HEK293 (cell line): ENCODE data around the gene CENPT.
A peak's percentile ranks its signal among the peaks of the same experiment; 100 is the strongest.

Experiments
- GFI1B ChIP-seq: fragments of 450-650 bp; formaldehyde crosslinking; IDR thresholded peaks from 2 replicates; pipeline ENCODE4 v1.5.1; 2016; ENCODE audit warnings: missing biosample characterization, missing genetic modification characterization
- HOXA7 ChIP-seq: sonication (generic); formaldehyde crosslinking; IDR thresholded peaks from 2 replicates; pipeline ENCODE4 v1.8.1; 2022; ENCODE audit warnings: missing genetic modification reagents, borderline replicate concordance
- KLF7 ChIP-seq: fragments of 450-650 bp; formaldehyde crosslinking; IDR thresholded peaks from 2 replicates; pipeline ENCODE4 v1.5.1; 2016; ENCODE audit warnings: missing biosample characterization, missing genetic modification characterization, borderline replicate concordance
- MEIS1 ChIP-seq: sonication (generic); formaldehyde crosslinking; IDR thresholded peaks from 2 replicates; pipeline ENCODE4 v1.8.1; 2022; ENCODE audit warnings: missing genetic modification reagents, mild to moderate bottlenecking, borderline replicate concordance
- MYNN ChIP-seq: fragments of 450-650 bp; formaldehyde crosslinking; IDR thresholded peaks from 2 replicates; pipeline ENCODE4 v1.5.1; 2016; ENCODE audit warnings: missing biosample characterization, missing genetic modification characterization, borderline replicate concordance
- SCRT2 ChIP-seq: fragments of 450-650 bp; formaldehyde crosslinking; IDR thresholded peaks from 2 replicates; pipeline ENCODE4 v1.5.1; 2016; ENCODE audit warnings: missing biosample characterization, missing genetic modification characterization
- TRIM28 ChIP-seq: IDR thresholded peaks from 2 replicates; pipeline ENCODE4 v1.6.1; 2011; ENCODE audit warnings: low read length, control low read depth, borderline replicate concordance
- ZBTB20 ChIP-seq: fragments of 450-650 bp; formaldehyde crosslinking; IDR thresholded peaks from 2 replicates; pipeline ENCODE4 v1.5.1; 2016; ENCODE audit warnings: missing biosample characterization, missing genetic modification characterization
- ZNF114 ChIP-seq: fragments of 450-650 bp; formaldehyde crosslinking; IDR thresholded peaks from 2 replicates; pipeline ENCODE4 v1.5.0; 2017; ENCODE audit warnings: missing biosample characterization, missing genetic modification characterization
- ZNF155 ChIP-seq: fragments of 450-650 bp; formaldehyde crosslinking; IDR thresholded peaks from 2 replicates; pipeline ENCODE4 v1.5.1; 2016; ENCODE audit warnings: missing biosample characterization, missing genetic modification characterization
- ZNF169 ChIP-seq: fragments of 450-650 bp; formaldehyde crosslinking; IDR thresholded peaks from 2 replicates; pipeline ENCODE4 v1.5.1; 2016; ENCODE audit warnings: missing biosample characterization, missing genetic modification characterization
- ZNF175 ChIP-seq: fragments of 450-650 bp; formaldehyde crosslinking; IDR thresholded peaks from 2 replicates; pipeline ENCODE4 v1.5.1; 2016; ENCODE audit warnings: missing biosample characterization, missing genetic modification characterization
- ZNF350 ChIP-seq: fragments of 450-650 bp; formaldehyde crosslinking; IDR thresholded peaks from 2 replicates; pipeline ENCODE4 v1.5.0; 2017; ENCODE audit warnings: missing biosample characterization, mild to moderate bottlenecking, missing genetic modification characterization
- ZNF433 ChIP-seq: fragments of 450-650 bp; formaldehyde crosslinking; IDR thresholded peaks from 2 replicates; pipeline ENCODE4 v1.5.1; 2016; ENCODE audit warnings: missing biosample characterization, missing genetic modification characterization, low read depth
- ZNF48 ChIP-seq: fragments of 450-650 bp; formaldehyde crosslinking; IDR thresholded peaks from 2 replicates; pipeline ENCODE4 v1.5.1; 2016; ENCODE audit warnings: missing biosample characterization, missing genetic modification characterization
- ZNF544 ChIP-seq: fragments of 450-650 bp; formaldehyde crosslinking; IDR thresholded peaks from 2 replicates; pipeline ENCODE4 v1.5.0; 2017; ENCODE audit warnings: missing biosample characterization, missing genetic modification characterization
- ZNF561 ChIP-seq: fragments of 450-650 bp; IDR thresholded peaks from 2 replicates; pipeline ENCODE4 v1.5.1; 2018; ENCODE audit warnings: missing biosample characterization, missing genetic modification characterization, borderline replicate concordance
- ZNF600 ChIP-seq: fragments of 450-650 bp; formaldehyde crosslinking; IDR thresholded peaks from 2 replicates; pipeline ENCODE4 v1.5.1; 2016; ENCODE audit warnings: missing biosample characterization, missing genetic modification characterization
- ZNF837 ChIP-seq: fragments of 450-650 bp; formaldehyde crosslinking; IDR thresholded peaks from 2 replicates; pipeline ENCODE4 v1.5.1; 2016; ENCODE audit warnings: missing biosample characterization, missing genetic modification characterization
- ZNF843 ChIP-seq: fragments of 450-650 bp; formaldehyde crosslinking; IDR thresholded peaks from 2 replicates; pipeline ENCODE4 v1.5.1; 2016; ENCODE audit warnings: missing biosample characterization, missing genetic modification characterization
- TF ChIP-seq, protein P1 (sequence below): fragments of 450-650 bp; formaldehyde crosslinking; IDR thresholded peaks from 2 replicates; pipeline ENCODE4 v1.5.1; 2016; ENCODE audit warnings: missing biosample characterization, missing genetic modification characterization
- TF ChIP-seq, protein P2 (sequence below): fragments of 450-650 bp; formaldehyde crosslinking; conservative IDR thresholded peaks from 2 replicates; pipeline ENCODE4 v1.5.1; 2016; ENCODE audit warnings: low read depth, missing biosample characterization, missing genetic modification characterization
- TF ChIP-seq, protein P3 (sequence below): fragments of 450-650 bp; formaldehyde crosslinking; optimal IDR thresholded peaks from 2 replicates; pipeline ENCODE3; 2016; ENCODE audit warnings: missing biosample characterization, mild to moderate bottlenecking, missing genetic modification characterization
- TF ChIP-seq, protein P4 (sequence below): fragments of 450-650 bp; formaldehyde crosslinking; conservative IDR thresholded peaks from 2 replicates; pipeline ENCODE4 v1.5.1; 2016; ENCODE audit warnings: low read depth, missing biosample characterization, missing genetic modification characterization
- TF ChIP-seq, protein P5 (sequence below): fragments of 450-650 bp; formaldehyde crosslinking; IDR thresholded peaks from 2 replicates; pipeline ENCODE4 v1.5.1; 2016; ENCODE audit warnings: missing biosample characterization, missing genetic modification characterization

The CENPT gene

DNA sequence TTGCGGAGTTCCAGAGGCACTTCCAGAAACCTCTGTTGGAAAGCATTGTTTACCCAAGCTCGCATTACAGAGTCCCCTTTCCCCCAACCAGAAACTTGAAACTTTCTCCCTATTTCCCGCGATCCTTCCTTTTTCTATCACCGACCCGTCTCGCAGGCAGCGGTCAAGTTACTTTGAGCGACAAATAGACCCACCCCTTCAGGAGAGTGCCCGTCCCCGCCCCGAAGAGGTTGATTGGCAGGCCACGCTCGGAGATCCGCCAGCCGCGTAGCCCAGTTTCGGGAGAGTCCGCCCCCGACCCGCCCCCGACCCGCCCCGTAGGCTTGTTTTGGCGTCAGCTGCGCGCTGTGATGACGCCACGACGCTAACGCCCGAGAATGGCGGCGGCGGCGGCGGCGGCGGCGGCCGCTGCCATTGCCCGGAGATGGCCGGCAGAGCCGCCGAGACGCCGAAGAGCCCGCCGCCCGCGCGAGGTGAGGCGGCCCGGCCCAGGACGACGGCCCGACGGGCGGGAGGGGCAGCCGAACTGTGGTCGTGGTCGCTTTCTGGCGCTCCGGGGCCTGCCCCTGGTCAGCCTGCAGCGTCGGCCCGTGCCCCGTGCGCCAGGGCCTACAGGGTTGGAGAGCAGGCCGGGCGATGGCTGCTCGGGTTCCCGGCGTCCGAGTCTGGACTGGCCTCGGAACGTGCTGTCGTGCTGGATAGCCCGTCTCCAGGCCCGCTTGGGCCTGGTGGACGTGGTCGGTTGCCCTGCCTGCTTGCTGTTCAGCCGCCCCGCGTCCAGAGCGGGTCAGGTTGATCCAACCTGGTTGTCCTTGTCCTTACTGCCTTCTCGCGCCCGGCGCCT, 45.6 kb upstream of the CENPT start, which contains the start of gene PSKH1 (continued):
- TF ChIP-seq, protein P1, sequence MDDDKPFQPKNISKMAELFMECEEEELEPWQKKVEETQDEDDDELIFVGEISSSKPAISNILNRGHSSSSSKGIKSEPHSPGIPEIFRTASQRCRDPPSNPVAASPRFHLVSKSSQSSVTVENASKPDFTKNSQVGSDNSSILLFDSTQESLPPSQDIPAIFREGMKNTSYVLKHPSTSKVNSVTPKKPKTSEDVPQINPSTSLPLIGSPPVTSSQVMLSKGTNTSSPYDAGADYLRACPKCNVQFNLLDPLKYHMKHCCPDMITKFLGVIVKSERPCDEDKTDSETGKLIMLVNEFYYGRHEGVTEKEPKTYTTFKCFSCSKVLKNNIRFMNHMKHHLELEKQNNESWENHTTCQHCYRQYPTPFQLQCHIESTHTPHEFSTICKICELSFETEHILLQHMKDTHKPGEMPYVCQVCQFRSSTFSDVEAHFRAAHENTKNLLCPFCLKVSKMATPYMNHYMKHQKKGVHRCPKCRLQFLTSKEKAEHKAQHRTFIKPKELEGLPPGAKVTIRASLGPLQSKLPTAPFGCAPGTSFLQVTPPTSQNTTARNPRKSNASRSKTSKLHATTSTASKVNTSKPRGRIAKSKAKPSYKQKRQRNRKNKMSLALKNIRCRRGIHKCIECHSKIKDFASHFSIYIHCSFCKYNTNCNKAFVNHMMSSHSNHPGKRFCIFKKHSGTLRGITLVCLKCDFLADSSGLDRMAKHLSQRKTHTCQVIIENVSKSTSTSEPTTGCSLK, result no peak
- TF ChIP-seq HOXA7 (no peak; the same call in 1 of the 2 replicates), ZNF48 (tag by site-specific recombination) (no peak), SCRT2 (tag by site-specific recombination) (no peak), KLF7 (tag by site-specific recombination) (no peak), ZNF433 (tag by site-specific recombination) (no peak), ZNF544 (tag by site-specific recombination) (no peak), MYNN (tag by site-specific recombination) (no peak), GFI1B (no peak), MEIS1 (0 out of 2 replicates have a peak, but pooled peaks have one; percentile 23), ZNF561 (tag by site-specific recombination) (no peak), ZNF114 (tag by site-specific recombination) (no peak), ZNF843 (tag by site-specific recombination) (no peak), ZNF600 (tag by site-specific recombination) (peak; percentile 73), ZNF169 (tag by site-specific recombination) (no peak), ZBTB20 (tag by site-specific recombination) (peak; percentile 33; the same call in 1 of the 2 replicates), TRIM28 (no peak), ZNF175 (tag by site-specific recombination) (no peak), ZNF837 (tag by site-specific recombination) (no peak), ZNF350 (tag by site-specific recombination) (no peak), ZNF155 (tag by site-specific recombination) (no peak)
- TF ChIP-seq, protein P2, sequence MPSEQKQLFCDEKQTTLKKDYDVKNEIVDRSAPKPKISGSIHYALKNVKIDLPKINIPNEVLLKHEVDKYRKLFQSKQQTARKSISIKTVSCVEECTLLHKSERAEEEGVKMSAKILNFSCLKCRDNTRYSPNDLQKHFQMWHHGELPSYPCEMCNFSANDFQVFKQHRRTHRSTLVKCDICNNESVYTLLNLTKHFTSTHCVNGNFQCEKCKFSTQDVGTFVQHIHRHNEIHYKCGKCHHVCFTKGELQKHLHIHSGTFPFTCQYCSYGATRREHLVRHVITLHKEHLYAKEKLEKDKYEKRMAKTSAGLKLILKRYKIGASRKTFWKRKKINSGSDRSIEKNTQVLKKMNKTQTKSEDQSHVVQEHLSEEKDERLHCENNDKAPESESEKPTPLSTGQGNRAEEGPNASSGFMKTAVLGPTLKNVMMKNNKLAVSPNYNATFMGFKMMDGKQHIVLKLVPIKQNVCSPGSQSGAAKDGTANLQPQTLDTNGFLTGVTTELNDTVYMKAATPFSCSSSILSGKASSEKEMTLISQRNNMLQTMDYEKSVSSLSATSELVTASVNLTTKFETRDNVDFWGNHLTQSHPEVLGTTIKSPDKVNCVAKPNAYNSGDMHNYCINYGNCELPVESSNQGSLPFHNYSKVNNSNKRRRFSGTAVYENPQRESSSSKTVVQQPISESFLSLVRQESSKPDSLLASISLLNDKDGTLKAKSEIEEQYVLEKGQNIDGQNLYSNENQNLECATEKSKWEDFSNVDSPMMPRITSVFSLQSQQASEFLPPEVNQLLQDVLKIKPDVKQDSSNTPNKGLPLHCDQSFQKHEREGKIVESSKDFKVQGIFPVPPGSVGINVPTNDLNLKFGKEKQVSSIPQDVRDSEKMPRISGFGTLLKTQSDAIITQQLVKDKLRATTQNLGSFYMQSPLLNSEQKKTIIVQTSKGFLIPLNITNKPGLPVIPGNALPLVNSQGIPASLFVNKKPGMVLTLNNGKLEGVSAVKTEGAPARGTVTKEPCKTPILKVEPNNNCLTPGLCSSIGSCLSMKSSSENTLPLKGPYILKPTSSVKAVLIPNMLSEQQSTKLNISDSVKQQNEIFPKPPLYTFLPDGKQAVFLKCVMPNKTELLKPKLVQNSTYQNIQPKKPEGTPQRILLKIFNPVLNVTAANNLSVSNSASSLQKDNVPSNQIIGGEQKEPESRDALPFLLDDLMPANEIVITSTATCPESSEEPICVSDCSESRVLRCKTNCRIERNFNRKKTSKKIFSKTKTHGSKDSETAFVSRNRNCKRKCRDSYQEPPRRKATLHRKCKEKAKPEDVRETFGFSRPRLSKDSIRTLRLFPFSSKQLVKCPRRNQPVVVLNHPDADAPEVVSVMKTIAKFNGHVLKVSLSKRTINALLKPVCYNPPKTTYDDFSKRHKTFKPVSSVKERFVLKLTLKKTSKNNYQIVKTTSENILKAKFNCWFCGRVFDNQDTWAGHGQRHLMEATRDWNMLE (tag by site-specific recombination), result no peak
- TF ChIP-seq, protein P3, sequence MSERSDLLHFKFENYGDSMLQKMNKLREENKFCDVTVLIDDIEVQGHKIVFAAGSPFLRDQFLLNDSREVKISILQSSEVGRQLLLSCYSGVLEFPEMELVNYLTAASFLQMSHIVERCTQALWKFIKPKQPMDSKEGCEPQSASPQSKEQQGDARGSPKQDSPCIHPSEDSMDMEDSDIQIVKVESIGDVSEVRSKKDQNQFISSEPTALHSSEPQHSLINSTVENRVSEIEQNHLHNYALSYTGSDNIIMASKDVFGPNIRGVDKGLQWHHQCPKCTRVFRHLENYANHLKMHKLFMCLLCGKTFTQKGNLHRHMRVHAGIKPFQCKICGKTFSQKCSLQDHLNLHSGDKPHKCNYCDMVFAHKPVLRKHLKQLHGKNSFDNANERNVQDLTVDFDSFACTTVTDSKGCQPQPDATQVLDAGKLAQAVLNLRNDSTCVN (tag by site-specific recombination), result peak; percentile 30
- TF ChIP-seq, protein P4, sequence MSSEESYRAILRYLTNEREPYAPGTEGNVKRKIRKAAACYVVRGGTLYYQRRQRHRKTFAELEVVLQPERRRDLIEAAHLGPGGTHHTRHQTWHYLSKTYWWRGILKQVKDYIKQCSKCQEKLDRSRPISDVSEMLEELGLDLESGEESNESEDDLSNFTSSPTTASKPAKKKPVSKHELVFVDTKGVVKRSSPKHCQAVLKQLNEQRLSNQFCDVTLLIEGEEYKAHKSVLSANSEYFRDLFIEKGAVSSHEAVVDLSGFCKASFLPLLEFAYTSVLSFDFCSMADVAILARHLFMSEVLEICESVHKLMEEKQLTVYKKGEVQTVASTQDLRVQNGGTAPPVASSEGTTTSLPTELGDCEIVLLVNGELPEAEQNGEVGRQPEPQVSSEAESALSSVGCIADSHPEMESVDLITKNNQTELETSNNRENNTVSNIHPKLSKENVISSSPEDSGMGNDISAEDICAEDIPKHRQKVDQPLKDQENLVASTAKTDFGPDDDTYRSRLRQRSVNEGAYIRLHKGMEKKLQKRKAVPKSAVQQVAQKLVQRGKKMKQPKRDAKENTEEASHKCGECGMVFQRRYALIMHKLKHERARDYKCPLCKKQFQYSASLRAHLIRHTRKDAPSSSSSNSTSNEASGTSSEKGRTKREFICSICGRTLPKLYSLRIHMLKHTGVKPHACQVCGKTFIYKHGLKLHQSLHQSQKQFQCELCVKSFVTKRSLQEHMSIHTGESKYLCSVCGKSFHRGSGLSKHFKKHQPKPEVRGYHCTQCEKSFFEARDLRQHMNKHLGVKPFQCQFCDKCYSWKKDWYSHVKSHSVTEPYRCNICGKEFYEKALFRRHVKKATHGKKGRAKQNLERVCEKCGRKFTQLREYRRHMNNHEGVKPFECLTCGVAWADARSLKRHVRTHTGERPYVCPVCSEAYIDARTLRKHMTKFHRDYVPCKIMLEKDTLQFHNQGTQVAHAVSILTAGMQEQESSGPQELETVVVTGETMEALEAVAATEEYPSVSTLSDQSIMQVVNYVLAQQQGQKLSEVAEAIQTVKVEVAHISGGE (tag by site-specific recombination), result 0 out of 2 replicates have a peak, but pooled peaks have one; percentile 19
- TF ChIP-seq, protein P5, sequence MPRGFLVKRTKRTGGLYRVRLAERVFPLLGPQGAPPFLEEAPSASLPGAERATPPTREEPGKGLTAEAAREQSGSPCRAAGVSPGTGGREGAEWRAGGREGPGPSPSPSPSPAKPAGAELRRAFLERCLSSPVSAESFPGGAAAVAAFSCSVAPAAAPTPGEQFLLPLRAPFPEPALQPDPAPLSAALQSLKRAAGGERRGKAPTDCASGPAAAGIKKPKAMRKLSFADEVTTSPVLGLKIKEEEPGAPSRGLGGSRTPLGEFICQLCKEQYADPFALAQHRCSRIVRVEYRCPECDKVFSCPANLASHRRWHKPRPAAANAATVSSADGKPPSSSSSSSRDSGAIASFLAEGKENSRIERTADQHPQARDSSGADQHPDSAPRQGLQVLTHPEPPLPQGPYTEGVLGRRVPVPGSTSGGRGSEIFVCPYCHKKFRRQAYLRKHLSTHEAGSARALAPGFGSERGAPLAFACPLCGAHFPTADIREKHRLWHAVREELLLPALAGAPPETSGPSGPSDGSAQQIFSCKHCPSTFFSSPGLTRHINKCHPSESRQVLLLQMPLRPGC (tag by site-specific recombination), result no peak
